B cell (primary cell): ENCODE measurements around the gene TFF2. TPM values are rescaled to one million over a fixed set of nuclear protein-coding genes. Genes with fewer than 3 reads are reported as not detected.

ENCODE experiments used
- ATAC-seq: fragments of 200-7000 bp; cut with Tn5 transposase; one replicate; pipeline ENCODE4 v1.10.0; 2021; ENCODE audit warnings: low read depth, mild to moderate bottlenecking, moderate number of reproducible peaks, moderate library complexity
- CTCF ChIA-PET: fragments of 350-600 bp; sonication (Branson Sonifier 250); formaldehyde crosslinking; loops from one replicate; lab custom pipeline; 2021; ENCODE audit warnings: antibody characterized with exemption, inconsistent platforms; lab: Charles Lee
- POLR2A ChIA-PET: fragments of 350-600 bp; sonication (Branson Sonifier 250); formaldehyde crosslinking; loops from one replicate; lab custom pipeline; 2021; ENCODE audit warnings: antibody characterized with exemption; lab: Charles Lee
- DNase-seq: peaks from one replicate; pipeline ENCODE4 v3.0.0; 2013
- H2AFZ ChIP-seq: 2 replicates; pipeline ENCODE4 v1.6.1; 2012; ENCODE audit warnings: mild to moderate bottlenecking, low read depth, low read length; ENCODE audit not compliant: insufficient read depth, poor library complexity, severe bottlenecking
- H3K27ac ChIP-seq, 2 donors: 1 replicate in 1 of 2; 2 replicates in 1 of 2; pipeline ENCODE4 v1.5.1; 2012 to 2013; ENCODE audit warnings: low read length in 2 of 2, mild to moderate bottlenecking in 2 of 2, moderate library complexity in 1 of 2
- H3K27me3 ChIP-seq, 4 experiments: fragments of 200-600 bp in 1 of 4; sonication (generic) in 1 of 4; replicated peaks in 1 of 4; 1 replicate in 2 of 4; 2 replicates in 2 of 4; pipeline versions ENCODE4 v1.6.1 to v1.7.0; 2013 to 2016; ENCODE audit warnings: low read length in 3 of 4, mild to moderate bottlenecking in 2 of 4, mixed read lengths in 1 of 4, moderate library complexity in 1 of 4; ENCODE audit not compliant: insufficient read depth in 4 of 4, control insufficient read depth in 3 of 4; ENCODE audit errors: control extremely low read depth in 1 of 4
- H3K36me3 ChIP-seq, 2 experiments: replicated peaks in 1 of 2; 1 replicate in 1 of 2; 2 replicates in 1 of 2; pipeline versions ENCODE4 v1.6.1 to v1.7.1; 2013; ENCODE audit warnings: low read length in 1 of 2; ENCODE audit not compliant: insufficient read depth in 2 of 2, control insufficient read depth in 1 of 2; ENCODE audit errors: control extremely low read depth in 1 of 2, extremely low read depth in 1 of 2
- H3K4me1 ChIP-seq, 2 donors: fragments of 200-600 bp in 1 of 2; sonication (generic) in 1 of 2; 1 replicate in 1 of 2; 2 replicates in 1 of 2; pipeline versions ENCODE4 v1.5.1 to v1.6.1; 2013 to 2017; ENCODE audit warnings: low read length in 2 of 2; ENCODE audit not compliant: control insufficient read depth in 2 of 2, insufficient read depth in 2 of 2
- H3K4me2 ChIP-seq: replicated peaks from 2 replicates; pipeline ENCODE3; 2012; ENCODE audit warnings: mild to moderate bottlenecking, low read depth, low read length; ENCODE audit not compliant: poor library complexity, severe bottlenecking
- H3K4me3 ChIP-seq, 5 experiments: fragments of 200-600 bp in 1 of 5; sonication (generic) in 1 of 5; 1 replicate in 3 of 5; 2 replicates in 2 of 5; pipeline versions ENCODE4 v1.5.1 to v1.7.0; 2011 to 2016; ENCODE audit warnings: low read length in 4 of 5, mild to moderate bottlenecking in 4 of 5, low read depth in 2 of 5, control low read depth in 1 of 5, moderate library complexity in 1 of 5; ENCODE audit not compliant: insufficient read depth in 1 of 5; ENCODE audit errors: control extremely low read depth in 1 of 5, extremely low read depth in 1 of 5
- H3K79me2 ChIP-seq: fragments of 200-600 bp; sonication (generic); one replicate; pipeline ENCODE4 v1.6.0; 2016; ENCODE audit warnings: low read length; ENCODE audit not compliant: control insufficient read depth, insufficient read depth
- H3K9ac ChIP-seq: fragments of 200-600 bp; sonication (generic); 2 replicates; pipeline ENCODE4 v1.6.1; 2017; ENCODE audit warnings: mild to moderate bottlenecking, low read length, moderate library complexity
- H3K9me3 ChIP-seq, 3 donors: one replicate each; pipeline versions ENCODE4 v1.6.1 to v1.7.1; 2013; ENCODE audit warnings: low read length in 2 of 3; ENCODE audit not compliant: control insufficient read depth in 2 of 3, insufficient read depth in 1 of 3; ENCODE audit errors: control extremely low read depth in 1 of 3
- H4K20me1 ChIP-seq: 2 replicates; pipeline ENCODE4 v1.6.0; 2012; ENCODE audit warnings: mild to moderate bottlenecking, low read length; ENCODE audit not compliant: insufficient read depth, control insufficient read depth, poor library complexity, severe bottlenecking
- H3K27ac Mint-ChIP-seq: one replicate; pipeline ENCODE4 v1.8.0; 2021; ENCODE audit warnings: mixed read lengths
- H3K27me3 Mint-ChIP-seq: one replicate; pipeline ENCODE4 v1.8.0; 2021; ENCODE audit warnings: mixed read lengths
- H3K4me1 Mint-ChIP-seq: one replicate; pipeline ENCODE4 v1.8.0; 2021; ENCODE audit warnings: mixed read lengths
- H3K4me3 Mint-ChIP-seq: one replicate; pipeline ENCODE4 v1.8.0; 2021; ENCODE audit warnings: mixed read lengths
- H3K9me3 Mint-ChIP-seq: one replicate; pipeline ENCODE4 v1.8.0; 2022; ENCODE audit warnings: mixed read lengths; ENCODE audit not compliant: insufficient read depth
- EZH2 ChIP-seq: IDR thresholded peaks from 2 replicates; pipeline ENCODE4 v1.6.1; 2012; ENCODE audit warnings: borderline replicate concordance, low read depth, mild to moderate bottlenecking, moderate library complexity, low read length; ENCODE audit not compliant: insufficient read depth, poor library complexity, severe bottlenecking
- WGBS: methylation state at CpG from one replicate; pipeline ENCODE4 v1.1.5; 2013; ENCODE audit warnings: missing lambda C conversion rate; ENCODE audit not compliant: insufficient coverage; 5-methylcytosine and 5-hydroxymethylcytosine counted together
- intact Hi-C: fragments of 100-400 bp; cut with micrococcal nuclease; formaldehyde crosslinking; loops from one replicate; pipeline ENCODE4 v1.10.0; 2022
- polyA plus RNA-seq: library from polyadenylated mRNA; depleted of rRNA; stranded (reverse); fragments of >200 nt; gene quantifications from 2 replicates; pipeline ENCODE4 v1.2.3, GENCODE V29; 2012
- total RNA-seq, 2 donors: library from RNA; stranded (reverse); fragments of 120-200 nt in 1 of 2; gene quantifications; 1 replicate in 1 of 2; 2 replicates in 1 of 2; pipeline versions ENCODE4 v1.2.3 to v1.2.4, GENCODE V29; 2013 to 2022
- TF ChIP-seq, protein P1 (sequence below): fragments of 200-600 bp; IDR thresholded peaks from one replicate; pipeline ENCODE4 v1.8.0; 2022; ENCODE audit warnings: antibody characterized with exemption, mild to moderate bottlenecking

The TFF2 gene
- total and polyA plus RNA-seq, 2 donors (not counting 1 experiment from before 2014, with no cell fraction given) = not detected

DNA sequence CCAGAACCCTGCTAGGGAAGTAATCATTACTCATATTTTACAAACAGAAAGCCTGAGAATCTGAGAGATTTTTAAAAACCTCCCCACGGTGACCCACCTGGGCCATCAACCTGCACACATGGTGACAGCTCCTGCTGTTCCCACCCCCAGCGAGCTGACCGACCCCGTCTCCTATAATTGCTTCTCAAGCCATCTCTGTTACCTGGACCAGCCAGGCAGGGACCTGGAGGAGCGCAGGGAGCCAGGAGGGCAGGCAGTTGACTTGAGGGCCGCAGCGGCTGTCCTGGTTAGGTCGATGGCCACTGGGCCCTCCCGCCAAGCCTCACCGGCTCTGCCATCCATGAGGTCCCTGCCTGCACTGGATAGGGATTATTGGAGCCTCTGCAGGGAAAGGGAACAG lies 7.7 kb downstream of the TFF2 start:
- TF ChIP-seq EZH2 = no peak
- TF ChIP-seq, protein P1, sequence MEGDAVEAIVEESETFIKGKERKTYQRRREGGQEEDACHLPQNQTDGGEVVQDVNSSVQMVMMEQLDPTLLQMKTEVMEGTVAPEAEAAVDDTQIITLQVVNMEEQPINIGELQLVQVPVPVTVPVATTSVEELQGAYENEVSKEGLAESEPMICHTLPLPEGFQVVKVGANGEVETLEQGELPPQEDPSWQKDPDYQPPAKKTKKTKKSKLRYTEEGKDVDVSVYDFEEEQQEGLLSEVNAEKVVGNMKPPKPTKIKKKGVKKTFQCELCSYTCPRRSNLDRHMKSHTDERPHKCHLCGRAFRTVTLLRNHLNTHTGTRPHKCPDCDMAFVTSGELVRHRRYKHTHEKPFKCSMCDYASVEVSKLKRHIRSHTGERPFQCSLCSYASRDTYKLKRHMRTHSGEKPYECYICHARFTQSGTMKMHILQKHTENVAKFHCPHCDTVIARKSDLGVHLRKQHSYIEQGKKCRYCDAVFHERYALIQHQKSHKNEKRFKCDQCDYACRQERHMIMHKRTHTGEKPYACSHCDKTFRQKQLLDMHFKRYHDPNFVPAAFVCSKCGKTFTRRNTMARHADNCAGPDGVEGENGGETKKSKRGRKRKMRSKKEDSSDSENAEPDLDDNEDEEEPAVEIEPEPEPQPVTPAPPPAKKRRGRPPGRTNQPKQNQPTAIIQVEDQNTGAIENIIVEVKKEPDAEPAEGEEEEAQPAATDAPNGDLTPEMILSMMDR = no peak
- Mint-ChIP-seq H3K4me1 (peaks cover under 1% of the 10 kb centered on the region), H3K27me3 (no peaks in the 10 kb centered on the region), H3K4me3 (no peak overlapping the region), H3K9me3 (no peaks in the 10 kb centered on the region), H3K27ac (no peak overlapping the region)
- ATAC-seq (no peak), DNase-seq (no peak)
- no peaks in the 10 kb centered on the region for H4K20me1 ChIP-seq
- intact Hi-C loops = no loop called here
- no peaks in the 10 kb centered on the region for H3K9me3 ChIP-seq
- no peaks in the 10 kb centered on the region for H3K79me2 ChIP-seq
- H3K27me3 ChIP-seq = peaks cover 0 to 3% (median 0%) of the 10 kb centered on the region in 4 experiments
- ChIA-PET POLR2A (no interaction called here), CTCF (no interaction called here)
- H3K4me2 ChIP-seq = no peak overlapping the region
- H3K4me1 ChIP-seq = peaks cover 2% of the 10 kb centered on the region in 2 donors
- no peak overlapping the region for H3K27ac ChIP-seq
- H3K4me3 ChIP-seq = no peak overlapping the region
- no peak overlapping the region for H2AFZ ChIP-seq
- WGBS = 91% methylated on average over 10 of the region's 10 CpGs
- H3K36me3 ChIP-seq = no peaks in the 10 kb centered on the region
- H3K9ac ChIP-seq = no peak overlapping the region

DNA sequence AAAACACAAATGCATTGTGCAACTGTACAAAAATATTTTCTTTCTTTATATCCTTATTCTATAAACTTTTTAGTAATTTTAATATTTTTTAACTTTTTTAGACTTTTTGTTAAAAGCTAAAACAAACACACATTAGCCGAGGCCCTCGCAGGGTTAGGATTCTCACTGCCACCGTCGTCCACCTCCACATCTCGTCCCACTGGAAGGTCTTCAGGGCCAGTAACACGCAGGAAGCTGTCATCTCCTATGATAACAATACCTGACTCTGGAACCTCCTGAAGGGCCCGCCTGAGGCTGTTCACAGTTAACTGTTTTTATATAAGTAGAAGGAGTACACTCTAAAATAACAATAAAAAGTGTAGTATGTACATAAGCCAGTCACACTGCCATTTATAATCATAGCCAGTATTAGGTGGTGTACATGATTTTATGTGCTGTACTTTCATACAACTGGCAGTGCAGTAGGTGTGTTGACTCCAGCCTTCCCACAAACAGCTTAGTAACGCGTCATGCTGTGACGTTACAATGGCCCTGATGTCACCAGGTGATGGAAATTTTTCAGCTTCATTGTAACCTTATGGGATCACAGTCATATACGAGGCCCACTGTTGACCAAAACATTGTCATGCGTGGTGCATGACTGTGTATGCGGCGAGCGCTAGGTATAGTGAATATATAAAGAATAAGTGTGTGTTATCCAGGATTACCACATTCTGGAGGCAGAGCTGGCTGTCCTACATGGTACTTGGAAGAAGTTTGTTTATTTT lies 8.8 kb downstream of the TFF2 start:
- ATAC-seq = no peak
- Histone ChIP-seq H4K20me1 (no peaks in the 10 kb centered on the region), H3K4me3 (no peak overlapping the region), H3K27me3 (peaks cover 0 to 5% (median 2%) of the 10 kb centered on the region in 4 experiments), H3K27ac (no peak overlapping the region), H3K79me2 (no peaks in the 10 kb centered on the region), H2AFZ (no peak overlapping the region), H3K4me1 (peaks cover 7 to 8% of the 10 kb centered on the region in 2 donors), H3K36me3 (no peaks in the 10 kb centered on the region), H3K9me3 (no peaks in the 10 kb centered on the region), H3K9ac (no peak overlapping the region), H3K4me2 (no peak overlapping the region)
- POLR2A ChIA-PET = no interaction called here
- TF ChIP-seq EZH2 = no peak
- TF ChIP-seq, protein P1 = no peak
- CTCF ChIA-PET = interaction anchor here (0.7 to 3.5 kb wide), 3 partner anchors 12 to 195 kb away, joined by 3 to 12 read pairs (median 3); no protein-coding TSS in a partner anchor
- DNase-seq = no peak
- peaks cover 8% of the 10 kb centered on the region for H3K4me1 Mint-ChIP-seq
- WGBS = 99% methylated on average over 8 of the region's 15 CpGs
- no peak overlapping the region for H3K4me3 Mint-ChIP-seq
- intact Hi-C loops = no loop called here
- H3K27me3 Mint-ChIP-seq = peaks cover 9% of the 10 kb centered on the region
- no peaks in the 10 kb centered on the region for H3K9me3 Mint-ChIP-seq
- H3K27ac Mint-ChIP-seq = no peak overlapping the region
